HG03558 (cell line): Measurements from ENCODE around the gene CDIP1.

Experiments used
- ATAC-seq: cut with Tn5 transposase; IDR thresholded peaks from one replicate; pipeline ENCODE4 v1.9.1; 2021; ENCODE audit warnings: moderate number of reproducible peaks; ENCODE audit not compliant: unreplicated experiment; ENCODE audit errors: extremely low read depth

Gene CDIP1

GRCh38 chr16:4463522-4464163 lies 74.9 kb downstream of the CDIP1 start:
- ATAC-seq: no peak

DNA sequence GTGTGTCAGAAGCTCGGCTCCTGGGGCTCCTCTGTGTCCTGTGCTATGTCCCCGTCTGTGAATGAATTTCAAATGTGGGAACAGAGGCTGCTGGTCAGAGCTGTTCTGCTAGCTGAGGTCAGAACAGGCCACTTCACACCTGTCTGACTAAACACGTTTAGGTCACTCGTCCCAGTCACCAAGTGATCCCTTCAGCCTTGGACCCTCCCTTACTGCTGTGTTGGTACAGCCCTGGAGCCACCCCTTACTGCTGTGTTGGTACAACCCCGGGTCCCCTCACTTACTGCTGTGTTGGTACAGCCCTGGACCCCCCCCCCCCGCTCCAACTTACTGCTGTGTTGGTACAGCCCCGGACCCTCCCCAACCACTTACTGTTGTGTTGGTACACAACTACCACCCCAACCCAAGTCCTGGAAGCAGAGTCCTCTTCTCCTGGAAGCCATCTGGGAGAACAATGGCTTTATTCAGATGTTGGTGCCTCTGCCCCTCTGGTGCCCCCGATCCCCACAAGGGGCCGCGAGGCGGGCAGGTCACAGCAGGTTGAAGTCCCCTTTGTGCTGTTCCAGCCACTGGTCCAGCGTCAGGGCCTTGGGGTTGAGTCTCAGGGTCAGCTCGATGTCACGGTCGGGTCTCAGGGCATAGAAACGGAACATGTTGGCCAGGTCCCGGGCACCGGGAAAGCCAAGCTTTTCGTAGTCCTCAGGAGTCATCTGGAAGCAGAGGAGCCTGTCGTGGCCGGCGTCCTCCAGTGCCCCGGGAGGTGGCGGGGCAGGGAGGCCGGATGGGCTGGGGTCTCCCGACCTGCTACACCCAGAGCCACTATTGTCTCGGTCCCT lies 77.1 kb downstream of the CDIP1 start:
- ATAC-seq: no peak

DNA sequence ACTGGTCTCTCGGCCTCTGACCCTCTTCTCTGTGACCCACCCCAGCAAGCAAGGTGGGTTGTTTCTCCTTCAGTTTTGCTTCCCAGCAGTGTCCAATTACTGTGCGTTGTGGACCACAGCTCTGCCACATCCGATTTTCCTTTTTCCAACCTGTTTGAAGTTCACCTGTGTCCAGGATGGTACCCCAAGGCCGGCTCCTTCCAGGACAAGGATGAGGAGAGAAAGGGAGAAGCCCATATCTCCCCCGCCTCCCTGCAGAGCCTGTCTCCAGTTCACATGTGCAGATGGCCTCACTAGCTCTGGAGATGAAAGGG lies 77.7 kb downstream of the CDIP1 start:
- no peak for ATAC-seq
